ENCODE data around the gene KMT2B.
"Not testable (repeated sequence)": the region's sequence is repeated elsewhere in the genome, so short reads cannot be mapped to it uniquely, and the experiment has no call there.

Gene KMT2B

GRCh38 chr19:35722461-35722860 lies 4.7 kb downstream of the KMT2B start:
- TF ChIP-seq CTCF (IDR thresholded peaks at IDR 0.05; ENCODE audit: borderline replicate concordance, insufficient read depth, low read depth, low read length) = no peak

GRCh38 chr19:35722897-35723296 lies 5.1 kb downstream of the KMT2B start:
- no peak overlapping the region for H3K4me3 ChIP-seq (ENCODE audit: low read depth, low read length)
- no peak for TF ChIP-seq CTCF (IDR thresholded peaks at IDR 0.05; ENCODE audit: borderline replicate concordance, insufficient read depth, low read depth, low read length)

More at GRCh38 chr19:35722461-35722860, 4.7 kb downstream of the KMT2B start:
- H3K4me3 ChIP-seq (ENCODE audit: low read depth, low read length) = no peak overlapping the region

GRCh38 chr19:35723671-35724070 lies 5.9 kb downstream of the KMT2B start:
- no peak for TF ChIP-seq CTCF (IDR thresholded peaks at IDR 0.05; ENCODE audit: borderline replicate concordance, insufficient read depth, low read depth, low read length)
- no peak overlapping the region for H3K4me3 ChIP-seq (ENCODE audit: low read depth, low read length)

- H3K4me3 ChIP-seq (ENCODE audit: low read depth, low read length) = not testable (repeated sequence)
These were observed 6.3 kb downstream of the KMT2B start for GRCh38 chr19:35724132-35724531.

- H3K4me3 ChIP-seq (ENCODE audit: low read depth, low read length) = no peak overlapping the region
- TF ChIP-seq CTCF (IDR thresholded peaks at IDR 0.05; ENCODE audit: borderline replicate concordance, insufficient read depth, low read depth, low read length) = no peak
These were observed 6.8 kb downstream of the KMT2B start for GRCh38 chr19:35724560-35724959.

- TF ChIP-seq CTCF (IDR thresholded peaks at IDR 0.05; ENCODE audit: borderline replicate concordance, insufficient read depth, low read depth, low read length) = no peak
- H3K4me3 ChIP-seq (ENCODE audit: low read depth, low read length) = no peak overlapping the region
These were observed 7.5 kb downstream of the KMT2B start for GRCh38 chr19:35725216-35725861.

- no peak for TF ChIP-seq CTCF (IDR thresholded peaks at IDR 0.05; ENCODE audit: borderline replicate concordance, insufficient read depth, low read depth, low read length)
- H3K4me3 ChIP-seq (ENCODE audit: low read depth, low read length) = no peak overlapping the region
These were observed 9.5 kb downstream of the KMT2B start for GRCh38 chr19:35727053-35727955.
